Liver (tissue), 3 donors: Measurements from ENCODE around the gene SLX9.

Source experiments
- FOXA1 ChIP-seq: IDR thresholded peaks from 2 replicates; pipeline ENCODE4 v1.6.1; 2016; ENCODE audit warnings: antibody characterized with exemption
- FOXA2 ChIP-seq: IDR thresholded peaks from 2 replicates; pipeline ENCODE4 v1.6.1; 2016; ENCODE audit warnings: antibody characterized with exemption
- HNF4A ChIP-seq, 2 donors: conservative IDR thresholded peaks; 2 replicates each; pipeline ENCODE4 v1.6.1; 2016; ENCODE audit warnings: antibody characterized with exemption in 2 of 2, mild to moderate bottlenecking in 2 of 2
- HNF4G ChIP-seq: IDR thresholded peaks from 2 replicates; pipeline ENCODE4 v1.6.1; 2016; ENCODE audit warnings: antibody characterized with exemption
- MAX ChIP-seq: IDR thresholded peaks from 2 replicates; pipeline ENCODE4 v1.6.1; 2016; ENCODE audit warnings: antibody characterized with exemption
- RAD21 ChIP-seq, 2 donors: IDR thresholded peaks; 2 replicates each; pipeline ENCODE4 v1.6.1; 2016; ENCODE audit warnings: antibody characterized with exemption in 2 of 2, mild to moderate bottlenecking in 2 of 2
- REST ChIP-seq: IDR thresholded peaks from 2 replicates; pipeline ENCODE4 v1.6.1; 2016; ENCODE audit warnings: antibody characterized with exemption, mild to moderate bottlenecking
- SP1 ChIP-seq: IDR thresholded peaks from 2 replicates; pipeline ENCODE4 v1.6.1; 2018; ENCODE audit warnings: antibody characterized with exemption, mild to moderate bottlenecking
- TAF1 ChIP-seq: conservative IDR thresholded peaks from 2 replicates; pipeline ENCODE4 v1.6.1; 2016; ENCODE audit warnings: antibody characterized with exemption, mild to moderate bottlenecking
- TF ChIP-seq, protein P1 (sequence below): fragments of 150-350 bp; IDR thresholded peaks from 2 replicates; pipeline ENCODE4 v1.5.1; 2017; ENCODE audit warnings: improper control_type of control experiment, low read depth, low read length; ENCODE audit not compliant: missing input control
- TF ChIP-seq, protein P2 (sequence below): IDR thresholded peaks from 2 replicates; pipeline ENCODE4 v1.6.1; 2016; ENCODE audit warnings: antibody characterized with exemption
- donor health status: healthy.
- donor health status: healthy.

DNA sequence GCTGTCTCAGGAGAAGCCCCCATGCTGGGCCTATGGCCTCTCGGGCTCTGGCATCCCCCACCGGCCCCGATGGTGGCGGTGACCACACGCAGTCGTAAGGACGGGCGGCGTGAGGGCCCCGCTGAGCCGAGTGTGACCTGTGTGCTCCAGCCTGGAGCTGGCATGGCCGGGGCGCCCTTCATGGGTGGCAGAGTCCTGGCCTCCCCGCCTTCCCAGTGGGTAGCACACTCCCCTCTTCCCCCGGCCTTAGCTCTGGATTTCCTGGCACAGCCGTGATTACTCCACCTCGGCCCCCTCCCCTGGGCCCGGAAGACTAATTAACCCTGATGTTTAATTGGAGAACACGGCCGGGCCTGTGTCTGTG, 44.6 kb downstream of the SLX9 start:
- TF ChIP-seq, protein P1, sequence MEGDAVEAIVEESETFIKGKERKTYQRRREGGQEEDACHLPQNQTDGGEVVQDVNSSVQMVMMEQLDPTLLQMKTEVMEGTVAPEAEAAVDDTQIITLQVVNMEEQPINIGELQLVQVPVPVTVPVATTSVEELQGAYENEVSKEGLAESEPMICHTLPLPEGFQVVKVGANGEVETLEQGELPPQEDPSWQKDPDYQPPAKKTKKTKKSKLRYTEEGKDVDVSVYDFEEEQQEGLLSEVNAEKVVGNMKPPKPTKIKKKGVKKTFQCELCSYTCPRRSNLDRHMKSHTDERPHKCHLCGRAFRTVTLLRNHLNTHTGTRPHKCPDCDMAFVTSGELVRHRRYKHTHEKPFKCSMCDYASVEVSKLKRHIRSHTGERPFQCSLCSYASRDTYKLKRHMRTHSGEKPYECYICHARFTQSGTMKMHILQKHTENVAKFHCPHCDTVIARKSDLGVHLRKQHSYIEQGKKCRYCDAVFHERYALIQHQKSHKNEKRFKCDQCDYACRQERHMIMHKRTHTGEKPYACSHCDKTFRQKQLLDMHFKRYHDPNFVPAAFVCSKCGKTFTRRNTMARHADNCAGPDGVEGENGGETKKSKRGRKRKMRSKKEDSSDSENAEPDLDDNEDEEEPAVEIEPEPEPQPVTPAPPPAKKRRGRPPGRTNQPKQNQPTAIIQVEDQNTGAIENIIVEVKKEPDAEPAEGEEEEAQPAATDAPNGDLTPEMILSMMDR, result no peak
- TF ChIP-seq TAF1 (no peak), HNF4A (conservative IDR thresholded peaks at IDR 0.05) (no peak), FOXA1 (no peak), REST (no peak), SP1 (no peak), HNF4G (no peak), FOXA2 (no peak), MAX (no peak), RAD21 (IDR thresholded peaks at IDR 0.05) (no peak)
- TF ChIP-seq, protein P2, sequence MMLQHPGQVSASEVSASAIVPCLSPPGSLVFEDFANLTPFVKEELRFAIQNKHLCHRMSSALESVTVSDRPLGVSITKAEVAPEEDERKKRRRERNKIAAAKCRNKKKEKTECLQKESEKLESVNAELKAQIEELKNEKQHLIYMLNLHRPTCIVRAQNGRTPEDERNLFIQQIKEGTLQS, result no peak
